Peyer's patch (tissue), 4 donors: ENCODE data around the gene CHST12. TPM values are rescaled to one million over a fixed set of nuclear protein-coding genes. Genes with fewer than 3 reads are reported as not detected.
"Not testable (repeated sequence)": the region's sequence is repeated elsewhere in the genome, so short reads cannot be mapped to it uniquely, and the experiment has no call there.

Experiments used
- DNase-seq, 3 donors: peaks; one replicate each; pipeline ENCODE4 v3.0.0-alpha.2; 2017 to 2019
- H3K27ac ChIP-seq, 4 donors: fragments of 200-600 bp; sonication (generic); one replicate each; pipeline ENCODE4 v1.5.1; 2016 to 2019
- H3K27me3 ChIP-seq, 2 donors: fragments of 200-600 bp; sonication (generic); one replicate each; pipeline ENCODE4 v1.5.1; 2019
- H3K36me3 ChIP-seq, 3 donors: fragments of 200-600 bp; sonication (generic); one replicate each; pipeline ENCODE4 v1.5.1; 2016 to 2019
- H3K4me1 ChIP-seq, 4 donors: fragments of 200-600 bp; sonication (generic); one replicate each; pipeline ENCODE4 v1.5.1; 2016 to 2019
- H3K4me3 ChIP-seq, 4 donors: fragments of 200-600 bp; sonication (generic); 1 replicate in 3 of 4; 2 replicates in 1 of 4; pipeline ENCODE4 v1.5.1; 2016 to 2019; ENCODE audit warnings: mild to moderate bottlenecking in 1 of 4
- H3K9me3 ChIP-seq, 4 donors: fragments of 200-600 bp; sonication (generic); one replicate each; pipeline ENCODE4 v1.5.1; 2016 to 2019; ENCODE audit warnings: mild to moderate bottlenecking in 1 of 4
- POLR2A ChIP-seq, 2 donors: fragments of 450-650 bp; IDR thresholded peaks; one replicate each; pipeline ENCODE4 v1.5.1; 2017; ENCODE audit warnings: antibody characterized with exemption in 2 of 2, mild to moderate bottlenecking in 2 of 2, moderate library complexity in 2 of 2
- total RNA-seq, 4 donors: library from RNA; depleted of rRNA; stranded (reverse); fragments of >200 nt; gene quantifications; one replicate each; pipeline ENCODE4 v1.1.0, GENCODE V29; 2016
- TF ChIP-seq, protein P1 (sequence below), 6 experiments: fragments of 450-650 bp in 4 of 6; fragments of 200-600 bp in 2 of 6; sonication (generic) in 1 of 6; IDR thresholded peaks; one replicate each; pipeline ENCODE4 v1.5.1; 2017 to 2019; ENCODE audit warnings: antibody characterized with exemption in 6 of 6, mild to moderate bottlenecking in 3 of 6, moderate library complexity in 1 of 6

Gene CHST12
- total RNA-seq, 4 donors from 2014 or later: 6.0 to 17.3 (median 13.1) TPM

DNA sequence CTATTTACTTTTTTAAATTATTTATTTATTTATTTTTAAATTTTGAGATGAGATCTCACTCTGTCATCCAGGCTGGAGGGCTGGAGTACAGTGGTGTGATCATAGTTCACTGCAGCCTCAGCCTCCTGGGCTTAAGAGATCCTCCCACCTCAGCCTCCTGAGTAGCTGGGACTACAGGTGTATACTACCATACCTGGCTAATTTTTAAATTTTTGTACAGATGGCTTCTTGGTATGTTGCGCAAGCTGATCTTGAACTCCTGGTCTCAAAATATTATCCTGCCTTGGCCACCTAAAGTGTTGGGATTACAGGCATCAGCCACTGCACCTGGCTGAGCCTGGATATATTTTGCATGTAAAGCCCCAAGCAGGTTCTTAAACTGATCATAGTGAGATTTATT is 7.6 kb downstream of the CHST12 start:
- Histone ChIP-seq H3K4me3 (no peak overlapping the region), H3K4me1 (peaks cover 0 to 25% (median 5%) of the 10 kb centered on the region in 4 donors), H3K27me3 (no peaks in the 10 kb centered on the region), H3K27ac (peak overlapping the region in 1 of 4 donors; percentile 51), H3K36me3 (no peaks in the 10 kb centered on the region), H3K9me3 (no peaks in the 10 kb centered on the region)
- DNase-seq: no peak
- TF ChIP-seq POLR2A (IDR thresholded peaks at IDR 0.05): no peak
- TF ChIP-seq, protein P1, sequence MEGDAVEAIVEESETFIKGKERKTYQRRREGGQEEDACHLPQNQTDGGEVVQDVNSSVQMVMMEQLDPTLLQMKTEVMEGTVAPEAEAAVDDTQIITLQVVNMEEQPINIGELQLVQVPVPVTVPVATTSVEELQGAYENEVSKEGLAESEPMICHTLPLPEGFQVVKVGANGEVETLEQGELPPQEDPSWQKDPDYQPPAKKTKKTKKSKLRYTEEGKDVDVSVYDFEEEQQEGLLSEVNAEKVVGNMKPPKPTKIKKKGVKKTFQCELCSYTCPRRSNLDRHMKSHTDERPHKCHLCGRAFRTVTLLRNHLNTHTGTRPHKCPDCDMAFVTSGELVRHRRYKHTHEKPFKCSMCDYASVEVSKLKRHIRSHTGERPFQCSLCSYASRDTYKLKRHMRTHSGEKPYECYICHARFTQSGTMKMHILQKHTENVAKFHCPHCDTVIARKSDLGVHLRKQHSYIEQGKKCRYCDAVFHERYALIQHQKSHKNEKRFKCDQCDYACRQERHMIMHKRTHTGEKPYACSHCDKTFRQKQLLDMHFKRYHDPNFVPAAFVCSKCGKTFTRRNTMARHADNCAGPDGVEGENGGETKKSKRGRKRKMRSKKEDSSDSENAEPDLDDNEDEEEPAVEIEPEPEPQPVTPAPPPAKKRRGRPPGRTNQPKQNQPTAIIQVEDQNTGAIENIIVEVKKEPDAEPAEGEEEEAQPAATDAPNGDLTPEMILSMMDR (IDR thresholded peaks at IDR 0.05): no peak

DNA sequence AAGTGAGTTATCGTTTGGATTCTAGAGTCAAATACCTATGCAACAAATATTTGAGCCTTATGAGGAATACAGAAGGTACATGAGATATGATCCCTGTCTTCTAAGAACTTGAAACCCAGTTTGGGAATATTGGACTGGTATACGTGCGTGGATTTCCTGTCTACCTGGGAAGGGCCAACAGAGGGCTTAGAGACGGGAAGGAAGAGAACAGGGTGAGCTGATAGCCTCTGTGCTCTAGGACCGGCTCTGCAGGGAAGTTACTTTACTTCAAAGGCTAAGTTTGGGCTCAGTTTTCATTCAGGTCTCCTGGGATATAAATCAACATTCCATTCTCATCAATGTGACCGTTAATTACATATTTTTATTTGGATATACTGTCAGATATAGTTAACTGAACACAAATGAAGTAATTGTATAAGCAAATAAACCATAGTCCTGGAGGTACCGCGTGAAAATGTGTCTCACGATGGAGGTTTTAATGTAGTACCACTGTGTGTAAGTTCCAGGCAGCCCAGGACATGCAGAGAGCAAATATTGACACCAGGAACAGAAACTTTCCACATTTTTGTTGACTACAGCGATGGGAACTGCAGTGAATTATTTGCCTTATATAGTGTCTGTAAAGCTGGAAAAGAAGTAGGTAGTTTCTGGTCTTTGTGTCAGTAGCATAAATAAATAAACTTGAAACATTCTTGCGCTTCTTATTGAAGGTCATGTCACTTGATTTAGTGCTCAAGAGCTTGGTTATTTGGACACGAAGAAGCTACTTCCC is 8.6 kb downstream of the CHST12 start:
- no peak for DNase-seq
- TF ChIP-seq POLR2A (IDR thresholded peaks at IDR 0.05): no peak
- TF ChIP-seq, protein P1 (IDR thresholded peaks at IDR 0.05): no peak
- H3K27me3 ChIP-seq: no peaks in the 10 kb centered on the region
- no peaks in the 10 kb centered on the region for H3K9me3 ChIP-seq
- no peaks in the 10 kb centered on the region for H3K36me3 ChIP-seq
- H3K4me3 ChIP-seq: no peak overlapping the region
- H3K27ac ChIP-seq: peak overlapping the region in 1 of 4 donors; percentile 19
- H3K4me1 ChIP-seq: peaks cover 0 to 25% (median 5%) of the 10 kb centered on the region in 4 donors

- no peaks in the 10 kb centered on the region for H3K9me3 ChIP-seq
- H3K27me3 ChIP-seq: no peaks in the 10 kb centered on the region
- no peak for DNase-seq
- H3K27ac ChIP-seq: peak overlapping the region in 1 of 4 donors; percentile 9
- no peaks in the 10 kb centered on the region for H3K36me3 ChIP-seq
- peaks cover 0 to 21% (median 5%) of the 10 kb centered on the region in 4 donors for H3K4me1 ChIP-seq
- no peak overlapping the region for H3K4me3 ChIP-seq
- TF ChIP-seq, protein P1 (IDR thresholded peaks at IDR 0.05): no peak
- TF ChIP-seq POLR2A (IDR thresholded peaks at IDR 0.05): no peak
Measured at GRCh38 chr7:2412587-2413201, 9.3 kb downstream of the CHST12 start.

DNA sequence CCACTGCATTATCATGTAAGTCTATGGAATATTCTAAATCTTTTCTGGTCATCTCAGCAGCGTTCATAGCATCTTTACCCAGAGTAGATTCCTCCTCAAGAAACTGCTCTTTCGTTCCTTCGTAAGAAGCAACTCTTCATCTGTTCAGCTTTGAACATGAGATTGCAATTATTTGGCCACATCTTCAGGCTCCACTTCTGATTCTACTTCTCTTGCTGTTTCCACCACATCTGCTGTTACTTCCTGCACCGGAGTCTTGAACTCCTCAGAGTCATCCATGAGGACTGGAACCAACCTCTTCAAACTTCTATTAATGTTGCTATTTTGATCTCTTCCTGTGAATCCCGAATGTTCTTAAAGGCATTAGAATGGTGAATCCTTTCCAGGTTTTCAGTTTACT is 12.7 kb downstream of the CHST12 start:
- no peak for DNase-seq
- Histone ChIP-seq H3K36me3 (no peaks in the 10 kb centered on the region), H3K27me3 (no peaks in the 10 kb centered on the region), H3K4me3 (no peak overlapping the region), H3K4me1 (peaks cover 0 to 15% (median 5%) of the 10 kb centered on the region in 4 donors), H3K27ac (no peak overlapping the region), H3K9me3 (no peaks in the 10 kb centered on the region)
- TF ChIP-seq, protein P1 (IDR thresholded peaks at IDR 0.05): no peak
- no peak for TF ChIP-seq POLR2A (IDR thresholded peaks at IDR 0.05)

DNA sequence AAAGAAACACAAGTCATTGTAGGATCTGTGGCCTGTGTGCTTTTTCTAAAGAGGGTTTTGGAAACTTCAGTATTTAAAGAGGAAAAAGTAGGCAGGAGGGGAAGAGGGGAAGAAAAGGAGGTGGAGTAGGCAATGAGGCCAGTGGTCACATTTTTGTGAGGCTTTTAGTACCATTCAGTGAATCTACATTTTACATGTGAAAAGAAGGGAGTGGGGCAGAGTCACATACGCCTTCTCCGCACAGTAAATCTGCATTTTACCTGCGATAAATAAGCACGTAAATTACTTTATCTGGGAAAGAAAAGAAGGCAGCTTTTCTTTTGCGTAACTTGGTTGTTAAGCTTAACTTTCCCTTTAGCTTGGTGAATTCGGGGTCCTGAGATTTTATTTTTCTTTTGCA is 13.2 kb downstream of the CHST12 start:
- no peaks in the 10 kb centered on the region for H3K9me3 ChIP-seq
- no peak overlapping the region for H3K27ac ChIP-seq
- H3K4me3 ChIP-seq: no peak overlapping the region
- DNase-seq: no peak
- no peaks in the 10 kb centered on the region for H3K27me3 ChIP-seq
- H3K36me3 ChIP-seq: no peaks in the 10 kb centered on the region
- TF ChIP-seq, protein P1 (IDR thresholded peaks at IDR 0.05): no peak
- TF ChIP-seq POLR2A (IDR thresholded peaks at IDR 0.05): no peak
- peaks cover 0 to 13% (median 5%) of the 10 kb centered on the region in 4 donors for H3K4me1 ChIP-seq

DNA sequence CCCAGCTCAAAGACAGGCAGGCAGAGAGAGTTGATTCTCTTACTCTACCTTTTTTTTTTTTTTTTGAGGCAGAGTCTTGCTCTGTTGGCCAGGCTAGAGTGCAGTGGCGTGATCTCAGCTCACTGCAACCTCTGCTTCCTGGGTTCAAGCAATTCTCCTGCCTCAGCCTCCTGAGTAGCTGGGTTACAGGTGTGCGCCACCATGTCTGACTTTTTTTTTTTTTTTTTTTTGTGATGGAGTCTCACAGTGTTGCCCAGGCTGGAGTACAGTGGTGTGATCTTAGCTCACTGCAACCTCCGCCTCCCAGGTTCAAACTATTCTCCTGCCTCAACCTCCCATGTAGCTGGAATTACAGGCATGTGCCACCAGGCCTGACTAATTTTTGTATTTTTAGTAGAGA is 13.8 kb downstream of the CHST12 start:
- not testable (repeated sequence) for H3K4me1 ChIP-seq, H3K9me3 ChIP-seq, H3K27ac ChIP-seq, H3K4me3 ChIP-seq, DNase-seq, H3K27me3 ChIP-seq, H3K36me3 ChIP-seq
